ENCODE data around the gene RBP3.

Gene RBP3

GRCh38 chr10:47348138-47348651 lies at the start of gene RBP3:
RBP3 (plus strand) TSS chr10:47348363; CDS start chr10:47348485, 122 bp downstream.
- DNase-seq (ENCODE audit: low spot score) = no peak

DNA sequence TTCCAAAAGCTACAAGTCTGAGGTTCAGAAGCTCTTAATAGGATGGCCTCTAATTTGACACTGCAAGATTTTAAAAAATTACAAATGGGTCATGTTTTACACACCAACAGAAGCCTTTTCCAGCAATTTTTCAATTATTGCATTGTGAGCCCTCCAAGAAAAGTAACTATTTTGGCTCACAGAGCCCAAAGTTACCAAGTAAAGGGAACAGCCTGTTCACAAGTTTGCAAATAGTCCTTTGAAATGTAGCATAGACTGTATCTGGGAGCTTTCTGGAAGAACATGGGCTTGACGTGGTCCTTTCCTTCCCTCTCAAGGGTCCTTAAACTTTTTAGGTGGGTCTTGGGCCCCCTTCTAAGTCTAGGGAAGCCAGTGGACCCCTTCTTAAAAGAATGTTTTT lies 49.4 kb upstream of the RBP3 start:
- DNase-seq (ENCODE audit: low spot score) = no peak

DNA sequence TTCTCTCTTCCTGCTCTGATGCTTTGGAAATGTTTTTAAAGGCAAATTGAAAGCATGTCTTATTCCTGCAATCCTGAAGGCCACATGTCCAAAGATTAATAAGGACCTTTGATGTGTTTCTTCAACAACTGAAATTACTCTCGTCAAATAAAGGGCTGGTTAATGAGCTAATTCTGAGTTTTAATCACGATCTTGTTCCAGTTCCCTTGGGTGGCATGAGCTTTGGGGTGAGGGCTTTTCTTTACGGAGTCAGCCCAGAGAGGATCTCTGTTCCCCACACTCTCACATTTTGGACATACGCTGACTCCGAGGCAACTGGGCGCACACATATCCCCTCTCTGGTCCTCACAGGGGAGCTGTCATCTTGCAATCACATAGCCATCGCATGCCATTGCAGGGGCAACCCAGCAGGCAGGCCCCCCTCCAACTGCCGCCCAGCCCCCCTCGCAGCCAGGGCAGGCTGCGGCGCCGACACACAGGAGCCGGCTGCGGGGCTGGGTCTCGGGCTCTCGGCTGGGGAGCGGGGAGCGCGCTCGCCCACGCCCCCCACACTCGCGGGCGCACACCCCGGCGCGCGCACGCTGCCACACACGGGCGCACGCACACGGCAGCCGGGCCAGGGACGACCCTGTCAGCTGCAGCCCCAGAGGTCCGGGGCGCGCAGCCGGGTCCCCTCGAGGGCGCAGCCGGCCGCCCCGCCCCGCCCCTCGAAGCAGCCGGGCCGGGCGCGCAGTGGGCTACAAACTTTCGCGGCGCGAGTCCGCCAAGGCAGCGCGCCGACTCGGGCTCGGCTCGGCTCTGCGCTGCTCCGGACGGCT lies 48.3 kb upstream of the RBP3 start, which contains the start of gene GDF10:
TSS of gene GDF10 (plus strand) at position 587 of the 818 bp plus-strand sequence. CDS start 455 bp downstream, outside the sequence.
- no peak for DNase-seq (ENCODE audit: low spot score)

DNA sequence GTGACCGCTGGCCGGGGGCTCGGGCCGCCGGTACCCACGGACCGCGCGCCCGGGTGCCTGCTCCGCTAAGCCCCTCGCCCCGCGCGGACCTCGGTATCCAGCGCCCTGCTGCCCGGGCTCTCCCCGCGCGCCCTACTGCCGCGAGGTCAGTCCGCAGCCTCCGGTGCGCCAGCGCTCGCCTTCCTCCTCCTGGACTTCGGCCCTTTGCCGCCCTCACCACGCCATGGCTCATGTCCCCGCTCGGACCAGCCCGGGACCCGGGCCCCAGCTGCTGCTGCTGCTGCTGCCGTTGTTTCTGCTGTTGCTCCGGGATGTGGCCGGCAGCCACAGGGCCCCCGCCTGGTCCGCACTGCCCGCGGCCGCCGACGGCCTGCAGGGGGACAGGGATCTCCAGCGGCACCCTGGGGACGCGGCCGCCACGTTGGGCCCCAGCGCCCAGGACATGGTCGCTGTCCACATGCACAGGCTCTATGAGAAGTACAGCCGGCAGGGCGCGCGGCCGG lies 47.7 kb upstream of the RBP3 start:
- DNase-seq (ENCODE audit: low spot score) = no peak

GRCh38 chr10:47301833-47302232 lies 46.3 kb upstream of the RBP3 start:
- no peak for DNase-seq (ENCODE audit: low spot score)

- no peak for DNase-seq (ENCODE audit: low spot score)
Observed at GRCh38 chr10:47303105-47303504, 45.1 kb upstream of the RBP3 start.

DNA sequence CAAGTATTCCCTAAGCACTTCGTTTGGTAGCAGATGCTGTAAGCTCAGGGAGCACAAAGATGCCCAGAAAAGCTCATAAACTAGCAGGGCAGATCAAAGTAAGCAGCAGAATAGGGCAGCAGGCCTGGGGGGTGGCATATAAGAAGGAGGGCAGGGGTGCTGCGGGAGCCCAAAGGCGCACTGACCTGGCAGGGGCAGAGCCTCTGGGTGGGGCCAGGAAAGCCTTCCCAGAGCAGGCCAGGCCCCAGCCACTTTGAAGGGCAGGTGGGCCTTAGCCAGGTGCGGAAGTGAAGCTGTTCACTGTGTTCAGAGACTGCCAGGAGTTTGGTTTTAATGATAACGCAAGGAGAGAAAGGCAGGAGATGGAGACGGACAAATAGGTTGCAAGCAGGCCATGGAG lies 44.3 kb upstream of the RBP3 start:
- DNase-seq (ENCODE audit: low spot score) = no peak

DNA sequence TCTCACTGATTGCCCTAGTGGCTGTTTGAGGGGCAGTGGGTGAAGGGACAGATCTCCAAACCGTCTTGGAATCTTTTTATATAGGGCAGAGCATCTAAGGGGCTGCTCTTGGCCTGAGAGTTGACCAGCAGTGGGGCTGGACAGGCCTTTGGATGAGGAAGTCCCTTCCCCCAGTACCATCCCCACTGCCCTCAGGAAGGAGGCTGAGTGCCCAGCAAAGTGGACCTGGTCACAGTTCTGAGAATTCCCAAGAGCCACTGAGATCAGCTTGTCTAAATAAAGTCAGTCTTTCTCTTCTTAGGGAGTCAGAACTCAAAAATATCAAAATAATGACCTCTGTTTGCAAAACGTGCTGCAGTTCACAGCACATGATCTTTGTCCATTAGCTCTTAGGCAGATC lies 42.6 kb upstream of the RBP3 start:
- DNase-seq (ENCODE audit: low spot score) = no peak

- DNase-seq (ENCODE audit: low spot score) = no peak
Observed at GRCh38 chr10:47306387-47307210, 41.6 kb upstream of the RBP3 start.

GRCh38 chr10:47307381-47307780 lies 40.8 kb upstream of the RBP3 start:
- no peak for DNase-seq (ENCODE audit: low spot score)

GRCh38 chr10:47308775-47309174 lies 39.4 kb upstream of the RBP3 start:
- no peak for DNase-seq (ENCODE audit: low spot score)

GRCh38 chr10:47309408-47310089 lies 38.6 kb upstream of the RBP3 start:
- no peak for DNase-seq (ENCODE audit: low spot score)

- DNase-seq (ENCODE audit: low spot score) = no peak
Observed at GRCh38 chr10:47310090-47310505, 38.1 kb upstream of the RBP3 start.

DNA sequence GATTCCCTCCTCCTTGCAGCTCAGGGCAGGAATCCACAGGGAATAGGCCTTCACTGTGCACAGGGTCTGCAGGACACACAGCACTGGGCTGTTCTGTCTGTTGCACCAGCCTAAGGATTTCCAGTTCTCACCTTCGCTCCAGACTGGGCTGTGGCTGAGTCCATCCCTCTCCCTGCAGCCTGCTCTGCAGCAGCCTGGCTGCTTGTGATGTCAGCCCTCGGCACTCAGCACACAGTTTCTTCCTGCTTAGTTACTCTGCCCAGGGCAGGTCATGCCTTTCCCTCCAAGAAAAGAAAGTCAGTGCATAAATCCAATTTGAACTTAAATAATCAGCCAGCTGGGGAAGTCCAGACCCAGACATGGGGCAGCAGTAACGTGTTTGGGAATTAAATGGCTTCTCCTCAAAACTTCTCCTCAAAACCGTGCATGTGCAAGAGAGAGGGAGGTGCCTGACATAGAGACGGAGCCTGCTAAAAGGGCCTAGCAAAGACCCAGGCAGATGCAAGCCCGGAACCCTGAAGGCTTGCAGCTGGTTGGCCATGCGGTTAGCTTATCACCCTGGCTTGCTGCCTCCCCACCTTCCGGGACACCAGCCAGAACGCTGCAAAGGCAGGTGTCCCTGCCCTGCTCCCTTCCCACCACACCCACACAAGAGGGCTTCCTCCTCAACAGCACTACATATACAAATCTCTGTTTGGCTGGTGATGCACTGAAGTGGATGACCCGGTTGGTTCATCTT lies 36.8 kb upstream of the RBP3 start:
- DNase-seq (ENCODE audit: low spot score) = no peak

GRCh38 chr10:47311932-47312662 lies 36.1 kb upstream of the RBP3 start:
- DNase-seq (ENCODE audit: low spot score) = peak; percentile 91

GRCh38 chr10:47312663-47312995 lies 35.5 kb upstream of the RBP3 start:
- DNase-seq (ENCODE audit: low spot score) = no peak

GRCh38 chr10:47314416-47314970 lies 33.7 kb upstream of the RBP3 start:
- DNase-seq (ENCODE audit: low spot score) = no peak

DNA sequence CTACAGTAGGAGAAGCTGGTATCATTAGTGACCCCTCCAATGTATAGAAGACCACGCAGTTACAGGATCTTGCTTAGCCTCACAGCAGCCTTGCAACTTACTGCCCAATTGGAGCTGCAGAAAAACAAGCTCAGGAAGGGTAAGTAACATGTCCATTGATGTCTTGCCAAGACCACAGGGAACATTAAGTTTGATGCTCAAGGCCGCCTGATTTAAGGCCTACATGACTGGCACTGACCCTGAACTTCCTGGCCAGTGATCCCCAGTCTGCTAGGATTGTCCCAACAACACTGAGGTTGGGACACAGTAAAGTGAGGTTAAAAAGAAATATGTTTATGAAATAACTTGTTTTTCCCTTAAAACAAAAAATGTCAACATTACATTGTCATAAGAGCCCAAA lies 32.7 kb upstream of the RBP3 start:
- DNase-seq (ENCODE audit: low spot score) = no peak

- DNase-seq (ENCODE audit: low spot score) = no peak
Observed at GRCh38 chr10:47316131-47316530, 32.0 kb upstream of the RBP3 start.

DNA sequence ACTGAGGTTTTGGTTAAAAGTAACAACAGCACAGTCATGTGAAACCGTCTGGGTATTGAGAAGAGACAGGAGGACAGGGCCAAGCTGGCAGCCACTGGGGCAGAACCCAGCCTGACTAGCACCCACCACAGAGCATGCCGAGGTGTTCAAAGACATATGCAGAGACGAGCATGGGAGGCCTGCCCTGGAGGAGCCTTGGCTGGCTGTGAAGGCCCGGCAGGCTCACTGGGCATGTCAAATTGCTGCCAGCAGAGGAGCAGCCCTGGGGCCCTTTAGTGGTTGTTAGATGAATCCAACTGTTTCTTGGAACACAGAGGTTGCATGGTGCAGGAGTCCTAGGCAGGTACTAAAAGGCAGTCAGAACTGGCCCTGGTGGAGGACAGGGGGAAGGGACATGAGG lies 30.9 kb upstream of the RBP3 start:
- DNase-seq (ENCODE audit: low spot score) = no peak

- DNase-seq (ENCODE audit: low spot score) = no peak
Observed at GRCh38 chr10:47318706-47319105, 29.5 kb upstream of the RBP3 start.

Measured in AG08396 (cell line).